IMR-90 (cell line): Measurements from ENCODE around the gene TFB1M. TPM values are rescaled to one million over a fixed set of nuclear protein-coding genes. Genes with fewer than 3 reads are reported as not detected.

ENCODE experiments used
- ATAC-seq: fragments of 200-7000 bp; cut with Tn5 transposase; 2 replicates; pipeline ENCODE4 v1.9.1; 2020; ENCODE audit warnings: low read depth, mild to moderate bottlenecking, moderate library complexity
- BruUV-seq: library from RNA; stranded (reverse); fragments of 400-500 nt; replicated peaks from 2 replicates; lab custom pipeline; 2021; lab: Mats Ljungman, UMichigan
- CTCF ChIA-PET: fragments of 300-600 bp; formaldehyde crosslinking; extraction: SDS; loops from one replicate; lab custom pipeline; 2021; ENCODE audit warnings: antibody characterized with exemption; lab: Yijun Ruan, JAX
- POLR2A ChIA-PET: fragments of 300-600 bp; sonication (Branson Sonifier 250); formaldehyde crosslinking; loops from one replicate; lab custom pipeline; 2022; ENCODE audit warnings: antibody characterized with exemption; ENCODE audit not compliant: unreplicated experiment; lab: Charles Lee
- DNase-seq: peaks from one replicate; pipeline ENCODE4 v3.0.0; 2013
- H2AFZ ChIP-seq: replicated peaks from 2 replicates; pipeline ENCODE3; 2013; ENCODE audit warnings: low read length, mild to moderate bottlenecking; ENCODE audit not compliant: poor library complexity
- H2AK5ac ChIP-seq: 2 replicates; pipeline ENCODE4 v1.6.1; 2013; ENCODE audit warnings: low read depth, low read length, inconsistent platforms
- H2AK9ac ChIP-seq: replicated peaks from 2 replicates; pipeline ENCODE3; 2013; ENCODE audit warnings: mild to moderate bottlenecking, low read depth, low read length, moderate library complexity; ENCODE audit not compliant: poor library complexity
- H2BK120ac ChIP-seq: 2 replicates; pipeline ENCODE4 v1.6.1; 2013; ENCODE audit warnings: low read depth, low read length, inconsistent platforms
- H2BK15ac ChIP-seq: 3 replicates; pipeline ENCODE4 v1.6.1; 2013; ENCODE audit warnings: low read depth, low read length, inconsistent platforms
- H2BK20ac ChIP-seq: 2 replicates; pipeline ENCODE4 v1.6.1; 2013; ENCODE audit warnings: low read depth, mild to moderate bottlenecking, inconsistent platforms, low read length, moderate library complexity
- H2BK5ac ChIP-seq: 2 replicates; pipeline ENCODE4 v1.6.1; 2013; ENCODE audit warnings: mild to moderate bottlenecking, low read depth, low read length, inconsistent platforms; ENCODE audit not compliant: poor library complexity, severe bottlenecking
- H3K14ac ChIP-seq: replicated peaks from 2 replicates; pipeline ENCODE4 v1.6.1; 2013; ENCODE audit warnings: low read depth, low read length, inconsistent platforms
- H3K18ac ChIP-seq: 2 replicates; pipeline ENCODE4 v1.6.1; 2013; ENCODE audit warnings: low read depth, low read length, control low read depth
- H3K23ac ChIP-seq: 2 replicates; pipeline ENCODE4 v1.6.1; 2013; ENCODE audit warnings: low read depth, low read length, inconsistent platforms
- H3K27ac ChIP-seq: 2 replicates; pipeline ENCODE4 v1.5.1; 2013; ENCODE audit warnings: mild to moderate bottlenecking, control low read depth, low read length; ENCODE audit not compliant: insufficient read depth
- H3K27me3 ChIP-seq: 2 replicates; pipeline ENCODE4 v1.6.1; 2013; ENCODE audit warnings: low read length; ENCODE audit not compliant: control insufficient read depth, insufficient read depth
- H3K36me3 ChIP-seq: 2 replicates; pipeline ENCODE4 v1.6.1; 2013; ENCODE audit warnings: low read length, mixed read lengths; ENCODE audit not compliant: control insufficient read depth, insufficient read depth
- H3K4ac ChIP-seq: 2 replicates; pipeline ENCODE4 v1.6.1; 2013; ENCODE audit warnings: low read depth, low read length, inconsistent platforms
- H3K4me1 ChIP-seq: 2 replicates; pipeline ENCODE4 v1.6.1; 2013; ENCODE audit warnings: low read length, mixed read lengths; ENCODE audit not compliant: control insufficient read depth, insufficient read depth
- H3K4me2 ChIP-seq: 2 replicates; pipeline ENCODE4 v1.6.1; 2013; ENCODE audit warnings: low read depth, mild to moderate bottlenecking, control low read depth, low read length, moderate library complexity
- H3K4me3 ChIP-seq: 2 replicates; pipeline ENCODE4 v1.5.1; 2013; ENCODE audit warnings: low read depth, mild to moderate bottlenecking, control low read depth, low read length, moderate library complexity; ENCODE audit not compliant: insufficient read depth
- H3K56ac ChIP-seq: 2 replicates; pipeline ENCODE4 v1.6.1; 2013; ENCODE audit warnings: low read length, inconsistent platforms; ENCODE audit not compliant: insufficient read depth; ENCODE audit errors: extremely low read depth
- H3K79me1 ChIP-seq, 2 experiments: 2 replicates each; pipeline ENCODE4 v1.6.1; 2013; ENCODE audit warnings: low read length in 2 of 2, inconsistent platforms in 1 of 2, low read depth in 1 of 2
- H3K9ac ChIP-seq: 2 replicates; pipeline ENCODE4 v1.6.1; 2013; ENCODE audit warnings: low read depth, low read length, control low read depth
- H3K9me1 ChIP-seq: 2 replicates; pipeline ENCODE4 v1.6.1; 2013; ENCODE audit warnings: low read length, inconsistent platforms; ENCODE audit not compliant: insufficient read depth
- H3K9me3 ChIP-seq: 2 replicates; pipeline ENCODE4 v1.6.1; 2013; ENCODE audit warnings: low read length; ENCODE audit not compliant: control insufficient read depth, insufficient read depth
- H4K20me1 ChIP-seq: 2 replicates; pipeline ENCODE4 v1.6.1; 2013; ENCODE audit warnings: low read length, inconsistent platforms; ENCODE audit not compliant: insufficient read depth
- H4K5ac ChIP-seq: 2 replicates; pipeline ENCODE4 v1.6.1; 2013; ENCODE audit warnings: mild to moderate bottlenecking, low read depth, low read length, control low read depth
- H4K8ac ChIP-seq, 2 experiments: 2 replicates each; pipeline ENCODE4 v1.6.1; 2013; ENCODE audit warnings: low read depth in 2 of 2, low read length in 2 of 2, control low read depth in 1 of 2, inconsistent platforms in 1 of 2
- H4K91ac ChIP-seq: 2 replicates; pipeline ENCODE4 v1.6.1; 2013; ENCODE audit warnings: low read depth, low read length, inconsistent platforms; ENCODE audit not compliant: insufficient read depth
- BHLHE40 ChIP-seq: fragments of 150-350 bp; IDR thresholded peaks from 2 replicates; pipeline ENCODE4 v1.6.1; 2016; ENCODE audit warnings: mild to moderate bottlenecking, low read depth, low read length
- CTCF ChIP-seq: conservative IDR thresholded peaks from 2 replicates; pipeline ENCODE4 v1.5.1; 2012; ENCODE audit warnings: mild to moderate bottlenecking, low read depth, low read length, improper control_type of control experiment
- FOS ChIP-seq: fragments of 150-350 bp; IDR thresholded peaks from 2 replicates; pipeline ENCODE4 v1.6.1; 2016; ENCODE audit warnings: low read depth, low read length
- MAFK ChIP-seq: IDR thresholded peaks from 2 replicates; pipeline ENCODE4 v1.6.1; 2012; ENCODE audit warnings: low read depth, low read length, improper control_type of control experiment
- MAZ ChIP-seq: IDR thresholded peaks from 2 replicates; pipeline ENCODE4 v1.6.1; 2012; ENCODE audit warnings: low read depth, mild to moderate bottlenecking, low read length, improper control_type of control experiment, moderate library complexity, borderline replicate concordance
- MXI1 ChIP-seq: IDR thresholded peaks from 2 replicates; pipeline ENCODE4 v1.6.1; 2012; ENCODE audit warnings: low read depth, mild to moderate bottlenecking, low read length, moderate library complexity, borderline replicate concordance
- POLR2A ChIP-seq: IDR thresholded peaks from 2 replicates; pipeline ENCODE4 v1.6.1; 2012; ENCODE audit warnings: mild to moderate bottlenecking, low read depth, low read length
- RCOR1 ChIP-seq: IDR thresholded peaks from 2 replicates; pipeline ENCODE4 v1.6.1; 2012; ENCODE audit warnings: mild to moderate bottlenecking, low read length, improper control_type of control experiment; ENCODE audit not compliant: insufficient replicate concordance
- RFX5 ChIP-seq: IDR thresholded peaks from 2 replicates; pipeline ENCODE4 v1.8.0; 2012; ENCODE audit warnings: low read depth, mild to moderate bottlenecking, low read length, moderate library complexity
- SMC3 ChIP-seq: fragments of 150-350 bp; IDR thresholded peaks from 2 replicates; pipeline ENCODE4 v1.6.1; 2016; ENCODE audit warnings: low read depth, mild to moderate bottlenecking, antibody characterized with exemption, low read length, moderate library complexity
- WGBS, 2 experiments: methylation state at CpG; one replicate each; pipeline versions ENCODE4 v1.1.5 to v1.1.7; 2013; ENCODE audit warnings: missing lambda C conversion rate in 2 of 2; ENCODE audit not compliant: insufficient read length in 1 of 2; ENCODE audit errors: extremely low coverage in 2 of 2; 5-methylcytosine and 5-hydroxymethylcytosine counted together
- dilution Hi-C: fragments of 300-500 bp; cut with HindIII; formaldehyde crosslinking; loops from one replicate; pipeline ENCODE4 v1.14.3; 2018; ENCODE audit warnings: low sequenced_read_pairs; ENCODE audit not compliant: unreplicated experiment
- in situ Hi-C: fragments of 300-500 bp; cut with MboI; formaldehyde crosslinking; loops from 3 replicates; pipeline ENCODE4 v1.14.3; 2019; ENCODE audit warnings: low sequenced_read_pairs, inconsistent platforms, mixed read lengths
- intact Hi-C: fragments of 100-400 bp; cut with micrococcal nuclease; formaldehyde crosslinking; loops from 2 replicates; pipeline ENCODE4 v1.10.0; 2022
- polyA plus RNA-seq, 3 experiments: library from polyadenylated mRNA; depleted of rRNA; stranded (reverse); fragments of >200 nt; gene quantifications; 2 replicates each; pipeline ENCODE4 v1.2.3, GENCODE V29; 2012; ENCODE audit warnings: low replicate concordance in 1 of 3
- total RNA-seq: library from RNA; depleted of rRNA; stranded (reverse); fragments of >200 nt; gene quantifications from 2 replicates; pipeline ENCODE4 v1.2.3, GENCODE V29; 2012
- TF ChIP-seq, protein P1 (sequence below): fragments of 150-350 bp; IDR thresholded peaks from 2 replicates; pipeline ENCODE4 v1.6.1; 2017; ENCODE audit warnings: mild to moderate bottlenecking, antibody characterized with exemption, low read length, low read depth

The TFB1M gene
- total and polyA plus RNA-seq, 2 of the 4 experiments (the other 2 are of a cell fraction): 18.1 to 22.4 TPM

GRCh38 chr6:155287762-155288161 lies 26.5 kb downstream of the TFB1M start:
- Histone ChIP-seq H2BK120ac (no peak overlapping the region), H3K27me3 (no peaks in the 10 kb centered on the region), H2BK20ac (no peak overlapping the region), H3K18ac (no peak overlapping the region), H3K27ac (no peak overlapping the region), H3K4me2 (no peak overlapping the region), H3K9me1 (peaks cover 5% of the 10 kb centered on the region; the same call in 1 of the 2 replicates), H4K5ac (no peak overlapping the region), H2AK5ac (no peak overlapping the region), H3K56ac (no peak overlapping the region), H3K9ac (no peak overlapping the region), H3K4me1 (no peaks in the 10 kb centered on the region), H4K8ac (no peak overlapping the region), H3K4ac (no peak overlapping the region), H3K4me3 (no peak overlapping the region), H3K9me3 (no peaks in the 10 kb centered on the region), H2BK15ac (no peak overlapping the region), H3K23ac (no peak overlapping the region), H3K36me3 (peaks cover 13% of the 10 kb centered on the region), H2AK9ac (no peak overlapping the region), H2BK5ac (no peak overlapping the region), H2AFZ (no peak overlapping the region), H3K14ac (no peak overlapping the region), H4K20me1 (no peaks in the 10 kb centered on the region), H4K91ac (no peak overlapping the region), H3K79me1 (peaks cover 13 to 24% of the 10 kb centered on the region in 2 experiments)
- WGBS, 2 experiments: no CpG with 5 or more reads among the region's 2 CpGs
- DNase-seq (no peak), ATAC-seq (no peak)
- dilution Hi-C loops (no loop called here), intact Hi-C loops (no loop called here), in situ Hi-C loops (no loop called here)
- no peak for TF ChIP-seq MAZ
- no peak for TF ChIP-seq CTCF
- no peak for TF ChIP-seq RCOR1
- TF ChIP-seq SMC3: no peak
- TF ChIP-seq MAFK: no peak
- TF ChIP-seq FOS: no peak
- TF ChIP-seq, protein P1, sequence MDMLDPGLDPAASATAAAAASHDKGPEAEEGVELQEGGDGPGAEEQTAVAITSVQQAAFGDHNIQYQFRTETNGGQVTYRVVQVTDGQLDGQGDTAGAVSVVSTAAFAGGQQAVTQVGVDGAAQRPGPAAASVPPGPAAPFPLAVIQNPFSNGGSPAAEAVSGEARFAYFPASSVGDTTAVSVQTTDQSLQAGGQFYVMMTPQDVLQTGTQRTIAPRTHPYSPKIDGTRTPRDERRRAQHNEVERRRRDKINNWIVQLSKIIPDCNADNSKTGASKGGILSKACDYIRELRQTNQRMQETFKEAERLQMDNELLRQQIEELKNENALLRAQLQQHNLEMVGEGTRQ: no peak
- no peak for TF ChIP-seq RFX5
- no peak for TF ChIP-seq POLR2A
- TF ChIP-seq MXI1: no peak
- no peak for TF ChIP-seq BHLHE40
- BruUV-seq: no TSS peak
- POLR2A ChIA-PET: no interaction called here
- CTCF ChIA-PET: interaction anchor here (0.9 to 1.0 kb wide), 2 partner anchors 10 to 20 kb away, joined by 4 to 5 read pairs; no protein-coding TSS in a partner anchor
